Mesothelial cell of epicardium (in vitro differentiated cells): ENCODE results near the gene CINP. TPM values are rescaled to one million over a fixed set of nuclear protein-coding genes. Genes with fewer than 3 reads are reported as not detected.

Experiments
- total RNA-seq: library from RNA; stranded (reverse); gene quantifications from 3 replicates; pipeline ENCODE4 v1.2.1, GENCODE V29; 2021

CINP gene
- total RNA-seq, 1 donor from 2014 or later: 24.3 TPM

Other genes starting within 250 kb of the CINP start
- gene WDR20, start 223.0 kb downstream of the CINP start, total RNA-seq: 39.2 to 41.5 TPM (median 39.5 TPM) in 3 replicates
- gene MOK, start 57.7 kb downstream of the CINP start, total RNA-seq: 33.7 to 37.2 TPM (median 34.9 TPM) in 3 replicates
- gene ZNF839, start 43.1 kb downstream of the CINP start, total RNA-seq: 17.0 to 20.1 TPM (median 19.2 TPM) in 3 replicates
- gene TECPR2, start 51 bp upstream of the CINP start, total RNA-seq: 29.8 to 35.0 TPM (median 30.0 TPM) in 3 replicates
- 22.1 to 23.9 TPM (median 22.7 TPM) in 3 replicates for gene ANKRD9, start 146.9 kb upstream of the CINP start, total RNA-seq
- 43.2 to 47.4 TPM (median 45.1 TPM) in 3 replicates for gene RCOR1, start 229.8 kb upstream of the CINP start, total RNA-seq